HCEC 1CT (cell line): Measurements from ENCODE around the gene NCOA1.
"Not testable (repeated sequence)": the region's sequence is repeated elsewhere in the genome, so short reads cannot be mapped to it uniquely, and the experiment has no call there.

Experiments
- DNase-seq: peaks from one replicate; pipeline ENCODE4 v3.0.0-alpha.2; 2017

NCOA1 gene

DNA sequence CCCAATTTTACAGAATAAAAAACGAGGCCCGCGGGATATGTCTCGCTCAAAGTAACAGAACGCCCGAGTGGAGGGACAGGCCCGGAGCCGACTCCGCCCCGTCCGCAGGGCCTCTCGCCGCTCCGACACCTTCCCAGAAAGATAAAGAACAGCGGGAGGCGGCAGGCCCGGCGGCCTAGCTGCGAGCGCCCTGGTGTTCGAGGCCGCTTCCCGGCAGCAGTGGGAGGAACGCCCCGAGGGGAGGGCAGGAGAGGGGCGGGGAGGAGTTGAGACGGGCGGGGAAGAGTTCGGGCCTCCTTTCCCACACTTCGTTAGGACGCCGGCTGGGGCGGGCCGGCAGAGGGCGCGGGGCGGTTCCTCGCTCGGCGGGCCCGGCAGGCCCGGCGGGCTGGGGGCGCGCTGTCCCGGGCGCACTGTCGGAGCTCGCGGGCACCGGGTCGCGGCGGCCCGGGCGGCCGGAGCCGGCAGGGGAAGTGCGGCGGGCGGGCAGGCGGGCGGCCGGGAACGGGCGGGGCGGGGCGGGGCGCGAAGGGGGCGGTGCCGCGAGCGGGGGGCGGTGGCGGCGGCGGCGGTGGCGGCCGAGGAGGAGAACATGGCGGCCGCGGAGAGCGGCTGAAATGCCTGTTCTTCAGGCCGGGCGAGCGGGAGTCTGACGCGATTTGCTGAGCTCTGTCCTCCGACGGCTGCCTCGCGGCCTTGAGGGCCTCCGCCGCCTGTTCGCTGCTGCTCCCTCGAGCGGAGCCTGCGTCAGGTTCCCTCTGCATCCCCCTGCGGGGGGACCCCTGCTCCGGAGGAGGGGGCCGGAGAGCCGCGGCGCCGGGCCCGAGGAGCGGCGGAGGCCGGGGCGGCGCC, at the start of gene NCOA1:
Gene NCOA1 (plus strand): TSS at position 565 of the 852 bp plus-strand sequence. CDS start 167,424 bp downstream, outside the sequence.
- peak; percentile 91 for DNase-seq

DNA sequence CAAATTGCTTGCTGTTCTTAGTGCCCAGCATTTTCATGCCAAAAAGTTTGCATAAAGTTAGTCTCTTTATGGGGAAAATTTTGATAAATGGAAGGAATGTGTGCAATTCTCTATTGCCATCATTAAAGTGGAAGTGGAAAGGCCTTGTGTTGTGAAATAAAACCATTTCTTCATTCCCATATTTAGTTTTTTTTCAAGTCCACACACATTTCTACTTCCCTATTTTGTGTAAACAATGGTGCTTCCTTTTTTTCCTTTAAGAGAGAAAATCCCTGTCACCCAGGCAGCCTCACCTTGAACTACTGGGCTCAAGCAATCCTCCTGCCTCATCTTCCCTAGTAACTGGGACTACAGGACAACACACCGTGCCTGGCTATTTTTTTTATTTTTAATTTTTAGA, 42.3 kb upstream of the NCOA1 start:
- no peak for DNase-seq

DNA sequence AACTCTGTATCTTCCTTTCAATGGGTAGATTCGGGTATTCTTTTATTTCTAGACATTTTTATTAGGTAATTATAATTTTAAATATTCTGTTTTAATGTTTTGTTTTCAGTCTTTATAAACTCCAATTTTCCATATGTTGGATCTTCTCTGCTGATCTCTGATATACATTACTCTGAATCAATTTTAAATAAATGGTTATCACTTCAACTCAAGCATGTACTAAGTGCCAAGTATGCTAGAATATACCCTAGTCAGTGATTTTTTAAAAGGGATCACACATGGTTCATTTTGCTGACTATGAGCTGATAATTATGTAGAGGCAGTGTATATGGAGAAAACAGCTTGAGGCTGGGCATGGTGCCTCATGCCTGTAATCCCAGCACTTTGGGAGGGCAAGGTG, 41.7 kb upstream of the NCOA1 start:
- DNase-seq: no peak

DNA sequence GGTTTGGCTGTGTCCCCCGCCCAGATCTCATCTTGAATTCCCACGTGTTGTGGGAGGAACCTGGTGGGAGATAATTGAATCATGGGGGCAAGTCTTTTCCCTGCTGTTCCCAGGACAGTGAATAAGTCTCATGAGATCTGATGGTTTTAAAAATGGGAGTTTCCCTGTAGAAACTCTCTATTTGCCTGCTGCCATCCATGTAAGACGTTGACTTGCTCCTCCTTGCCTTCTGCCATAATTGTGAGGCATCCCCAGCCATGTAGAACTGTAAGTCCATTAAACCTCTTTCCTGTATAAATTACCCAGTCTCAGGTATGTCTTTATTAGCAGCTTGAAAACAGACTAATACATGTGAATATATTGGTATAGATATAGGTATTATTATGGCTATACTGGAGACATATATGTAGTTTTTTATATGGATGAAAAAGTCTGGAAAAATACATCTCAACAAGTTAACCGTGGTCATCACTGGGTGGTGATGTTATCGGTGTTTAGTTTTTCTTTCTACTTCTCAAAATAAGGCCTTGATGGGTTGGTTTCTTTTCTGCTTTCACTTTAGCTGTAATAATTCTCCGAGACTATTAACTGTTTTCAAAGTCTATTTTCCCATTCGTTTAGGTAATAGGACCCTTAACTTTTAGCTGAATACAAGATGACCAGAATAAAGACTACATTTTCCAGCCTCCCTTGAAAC, 39.1 kb upstream of the NCOA1 start:
- no peak for DNase-seq

DNA sequence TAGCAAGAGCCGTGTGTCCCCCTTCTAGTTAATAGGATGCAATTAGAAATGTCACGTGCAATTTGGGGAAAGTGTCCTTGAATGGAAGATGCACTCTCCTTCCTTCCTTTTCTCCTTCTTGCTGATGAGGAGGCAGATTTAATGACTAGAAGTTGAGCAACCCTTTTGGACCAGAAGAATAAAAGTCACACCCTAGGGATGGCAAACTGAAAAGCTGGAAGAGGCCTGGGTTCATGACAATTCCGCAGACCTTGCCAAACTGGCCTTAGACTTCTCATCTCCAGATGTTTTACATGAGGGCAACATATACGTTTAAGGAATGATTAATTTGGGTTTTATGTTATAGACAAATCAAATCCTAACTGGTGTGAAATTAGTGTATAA, 38.6 kb upstream of the NCOA1 start:
- DNase-seq: no peak

DNA sequence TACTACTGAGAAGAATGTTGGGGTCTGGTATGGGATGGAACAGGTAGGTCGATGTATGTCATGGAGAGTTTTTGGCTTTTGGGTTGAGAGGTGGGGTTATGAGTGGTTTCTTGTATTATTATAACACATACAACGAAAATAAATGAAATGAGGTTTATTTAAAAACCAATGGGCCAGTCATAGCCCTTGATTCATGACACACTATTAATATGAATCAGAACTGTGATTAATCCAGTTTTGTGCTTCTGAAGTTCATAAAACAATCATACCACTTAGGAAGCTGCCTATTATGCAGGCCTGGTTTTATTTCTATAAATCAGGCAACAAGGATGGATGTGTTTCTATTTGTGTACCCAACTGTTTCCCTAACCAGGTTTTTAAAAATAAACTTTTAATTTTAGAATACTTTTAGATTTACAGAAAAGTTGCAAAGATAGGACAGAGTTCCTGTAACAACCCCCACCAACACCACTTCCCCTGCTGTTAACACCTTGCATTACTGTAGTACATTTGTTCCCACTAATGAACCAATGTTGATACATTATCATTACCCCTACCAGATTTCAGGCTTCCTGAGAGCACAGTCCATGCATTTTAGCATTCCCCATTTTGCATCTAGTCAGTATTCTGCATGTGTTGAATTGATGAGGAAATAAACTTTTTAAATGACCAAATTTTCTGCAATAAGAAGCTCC, 37.5 kb upstream of the NCOA1 start:
- no peak for DNase-seq

DNA sequence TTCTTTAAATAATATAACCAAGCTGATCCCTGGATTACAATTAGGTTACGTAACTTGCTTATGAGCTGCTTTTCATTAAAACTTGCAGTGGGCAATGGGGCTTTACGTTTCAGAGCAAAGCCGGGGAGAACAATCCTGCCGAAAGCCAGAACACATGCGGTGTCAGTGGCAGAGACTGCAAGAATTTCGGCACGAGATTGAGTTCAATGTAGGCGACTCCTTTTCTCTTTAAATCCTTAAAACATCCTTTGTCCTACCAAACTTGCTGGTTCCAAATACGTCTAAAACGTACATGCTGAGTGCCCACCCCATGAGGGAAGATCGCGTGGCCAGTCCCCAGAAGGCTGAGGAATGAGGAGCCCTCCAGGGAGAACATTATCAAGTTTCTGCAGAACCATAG, 36.8 kb upstream of the NCOA1 start:
- DNase-seq: peak; percentile 9

DNA sequence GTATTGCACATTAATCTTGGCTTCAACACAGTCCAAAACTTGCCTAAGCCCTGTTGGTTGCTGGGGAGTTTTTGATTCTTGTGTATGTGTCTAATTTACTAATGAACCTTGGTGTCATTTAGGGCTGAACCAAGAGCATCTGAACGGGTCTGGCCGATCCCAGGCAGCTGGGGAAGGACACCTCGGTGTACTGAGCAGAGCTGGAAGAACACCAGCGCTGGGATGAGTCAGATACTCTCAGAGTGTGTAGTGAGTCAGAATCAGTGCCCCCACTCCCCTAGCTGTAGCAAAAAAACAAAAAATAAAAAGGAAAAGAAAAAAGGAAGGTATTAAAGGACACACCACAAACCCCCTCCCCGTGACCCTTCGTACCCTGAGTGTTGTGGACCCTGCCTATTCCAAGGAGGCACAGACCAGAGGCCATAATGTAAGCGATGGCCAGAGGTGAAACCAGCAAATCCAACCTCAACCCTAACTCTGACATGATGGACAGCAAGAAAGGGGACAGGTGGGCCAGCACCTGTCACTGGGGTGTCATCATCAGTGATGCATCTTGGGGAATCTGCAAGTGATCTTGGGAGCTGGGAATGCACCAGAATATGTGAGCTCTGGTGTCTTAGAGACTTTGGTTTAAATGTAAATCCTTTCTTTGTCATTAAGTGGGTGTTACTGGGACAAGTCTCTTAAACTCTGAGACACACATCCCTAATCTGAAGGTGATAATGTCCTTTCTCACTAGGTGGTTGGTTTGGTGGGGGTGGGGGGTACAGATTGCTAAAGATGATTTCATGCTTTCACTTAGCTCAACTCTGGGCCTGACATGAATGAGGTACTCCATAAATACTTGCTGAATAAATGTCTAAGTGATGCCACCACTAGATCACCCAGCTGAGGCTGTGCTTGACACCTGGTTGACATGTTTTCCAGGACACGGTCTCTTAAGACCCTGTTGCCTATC, 34.2 kb upstream of the NCOA1 start:
- peak; percentile 71 for DNase-seq

DNA sequence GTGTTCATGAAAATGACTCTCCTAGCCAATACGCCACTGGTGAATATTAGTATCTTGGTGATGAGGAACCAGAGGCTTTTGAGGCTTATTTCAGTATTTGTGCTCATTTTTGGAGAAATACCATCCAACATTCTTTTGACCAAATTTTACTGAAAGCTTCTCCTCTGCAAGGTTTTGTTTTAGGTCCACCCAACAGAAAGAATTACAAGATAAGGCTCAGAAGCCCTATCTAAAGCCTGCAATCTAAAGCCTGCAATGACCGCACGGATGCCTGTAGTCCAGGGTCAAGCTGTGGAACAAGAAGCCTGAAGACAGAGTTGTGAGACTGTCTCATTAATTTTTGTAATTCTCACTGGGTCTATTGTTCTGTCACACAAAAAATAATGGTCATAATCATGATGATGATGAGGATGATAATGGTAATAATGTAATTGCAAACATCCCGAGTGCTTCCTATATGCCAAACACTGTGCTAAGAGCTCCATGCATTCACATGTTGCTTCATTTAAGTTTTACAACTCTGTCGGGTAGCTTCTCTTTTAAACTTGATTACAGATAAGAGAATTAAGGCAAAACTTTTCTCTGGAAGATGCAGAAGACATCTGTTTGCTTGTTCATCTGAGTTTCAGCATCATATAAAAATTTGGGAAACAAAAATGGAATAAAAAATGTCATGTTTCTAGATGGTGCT, 33.2 kb upstream of the NCOA1 start:
- no peak for DNase-seq

DNA sequence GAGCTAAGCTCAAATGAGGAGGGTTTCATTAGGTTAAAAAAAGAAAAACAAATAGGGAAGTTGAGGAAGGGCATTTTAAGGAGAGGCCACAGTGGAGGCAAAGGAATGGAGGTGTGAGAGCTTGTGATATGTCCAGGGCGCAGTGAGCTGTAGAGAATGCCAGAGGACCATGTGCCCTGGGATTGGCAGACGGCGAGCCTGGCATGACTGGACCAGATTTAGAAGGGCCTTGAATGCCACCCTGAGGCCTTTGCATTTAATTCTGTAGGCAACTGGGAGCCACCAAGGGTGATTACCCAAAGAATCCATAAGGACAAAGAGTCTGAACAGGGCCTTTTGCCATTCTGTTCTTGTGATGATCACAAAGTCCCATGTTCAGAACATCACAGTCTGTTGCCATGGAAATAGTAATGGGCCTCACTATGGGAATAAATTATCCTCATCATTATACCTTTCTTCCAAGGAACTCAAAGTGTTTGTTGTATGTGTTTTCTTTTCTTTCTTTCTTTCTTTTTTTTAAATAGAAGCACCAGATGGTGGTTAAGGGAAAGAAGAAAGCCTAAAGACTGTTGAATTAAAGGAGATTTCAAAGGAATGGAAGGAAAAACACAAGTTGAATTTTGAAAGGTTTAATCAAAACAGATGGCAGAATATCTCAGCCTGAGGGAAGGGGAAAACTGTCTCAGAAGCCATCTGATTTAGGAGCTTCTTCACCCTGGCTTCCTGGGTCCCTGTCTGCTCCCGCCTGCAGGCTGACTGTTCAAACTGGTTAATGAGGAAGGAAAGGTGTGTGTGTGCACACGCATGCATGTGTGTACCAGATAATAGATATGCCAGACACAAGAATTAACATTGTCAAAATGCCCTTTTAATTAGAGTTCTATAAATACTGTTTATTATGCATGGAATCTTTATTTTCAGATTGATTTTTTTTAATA, 31.6 kb upstream of the NCOA1 start:
- no peak for DNase-seq

DNA sequence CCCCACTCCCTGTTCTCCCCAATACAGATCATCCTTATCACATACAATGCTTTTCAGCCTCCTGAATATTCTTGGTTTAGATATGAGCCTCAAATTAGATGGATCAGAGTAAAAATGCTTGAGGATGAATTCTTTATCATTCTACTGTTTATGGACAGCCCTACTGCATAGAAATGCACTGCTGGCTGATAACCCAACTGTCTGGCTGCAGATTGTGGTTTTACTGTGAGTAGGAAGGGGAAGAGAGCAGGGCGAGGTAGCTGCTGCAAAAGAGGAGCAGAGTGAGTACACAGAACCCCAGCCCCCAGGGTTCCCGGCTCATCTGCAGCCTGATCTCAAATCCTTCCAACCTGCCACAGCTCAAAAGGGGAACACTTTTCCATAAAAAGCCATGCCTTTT, 29.4 kb upstream of the NCOA1 start:
- no peak for DNase-seq

DNA sequence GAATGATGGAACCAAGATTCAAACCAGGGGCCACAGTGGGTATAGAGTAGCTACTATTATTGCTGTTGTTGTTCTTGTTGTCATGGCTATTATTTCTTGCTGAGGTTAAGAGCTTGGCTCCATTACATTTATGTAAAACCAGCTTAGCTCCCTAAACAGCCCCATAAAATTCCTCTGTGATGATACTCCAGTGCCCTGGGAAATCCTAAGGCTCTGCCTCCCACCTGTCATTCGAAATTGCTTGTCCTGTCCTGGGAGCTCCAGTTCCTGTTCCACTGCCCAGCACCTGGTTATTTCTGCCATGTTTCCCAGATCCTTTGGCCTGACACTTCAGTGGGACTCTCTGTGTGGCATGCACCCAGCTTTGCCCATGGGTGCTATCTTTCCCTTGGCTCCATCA, 27.8 kb upstream of the NCOA1 start:
- DNase-seq: no peak

DNA sequence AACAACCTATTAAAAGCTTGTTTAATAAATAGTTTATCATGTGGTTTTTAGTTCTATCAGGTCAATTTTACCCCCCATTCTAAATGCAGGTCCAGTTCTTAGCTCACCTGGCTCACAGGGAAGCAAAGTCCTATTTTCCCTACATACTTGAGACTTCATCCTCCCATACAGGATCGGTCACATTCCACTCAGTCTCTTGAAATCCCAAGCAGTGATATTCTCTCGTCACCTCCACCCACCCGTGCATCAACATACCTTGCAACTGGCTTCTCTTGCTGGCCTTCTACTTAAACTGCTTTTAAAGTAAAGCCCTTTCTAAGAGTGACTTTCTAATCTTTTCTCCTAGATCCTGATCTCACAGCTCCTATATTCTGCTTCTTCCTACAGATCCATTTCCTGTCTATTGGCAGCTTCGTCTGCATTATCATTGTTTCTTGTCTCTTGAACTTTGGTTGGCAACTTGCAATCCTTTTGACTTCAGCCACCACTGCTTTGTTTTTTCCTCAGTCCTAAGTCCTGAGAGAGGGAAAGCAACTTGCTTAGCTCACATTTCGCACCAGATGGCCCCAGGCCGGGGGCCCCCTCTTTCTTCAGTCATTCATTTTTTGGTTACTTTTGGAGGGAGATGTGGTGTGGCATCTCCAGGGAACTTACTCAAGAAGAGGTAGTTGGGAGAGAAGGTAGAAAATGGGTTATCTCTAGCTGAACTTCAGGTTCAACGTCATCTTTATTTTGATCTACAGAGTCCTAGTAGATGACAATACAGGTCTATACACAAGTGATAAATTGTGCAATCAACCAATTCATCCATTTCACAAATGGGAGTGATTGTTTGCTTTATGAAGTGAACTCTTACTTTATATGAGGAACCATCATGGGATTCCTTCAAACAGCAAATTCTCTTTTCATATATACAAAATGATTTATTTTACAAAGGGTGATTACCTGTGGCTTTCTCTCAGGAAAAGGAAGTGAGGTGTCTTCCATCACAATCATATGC, 23.9 kb upstream of the NCOA1 start:
- DNase-seq: no peak

DNA sequence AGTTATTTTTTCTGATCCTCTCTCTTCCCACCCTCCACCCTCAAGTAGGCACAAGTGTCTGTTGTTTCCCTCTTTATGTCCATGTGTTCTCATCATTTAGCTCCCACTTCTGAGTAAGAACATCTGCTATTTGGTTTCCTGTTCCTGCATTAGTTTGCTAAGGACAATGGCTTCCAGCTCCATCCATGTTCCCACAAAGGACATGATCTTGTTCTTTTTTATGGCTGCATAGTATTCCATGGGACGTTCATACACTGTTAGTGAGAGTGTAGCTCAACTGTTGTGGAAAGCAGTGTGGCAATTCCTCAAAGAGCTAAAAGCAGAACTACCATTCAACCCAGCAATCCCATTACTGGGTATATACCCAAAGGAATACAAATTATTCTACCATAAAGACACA, 22.6 kb upstream of the NCOA1 start:
- not testable (repeated sequence) for DNase-seq

DNA sequence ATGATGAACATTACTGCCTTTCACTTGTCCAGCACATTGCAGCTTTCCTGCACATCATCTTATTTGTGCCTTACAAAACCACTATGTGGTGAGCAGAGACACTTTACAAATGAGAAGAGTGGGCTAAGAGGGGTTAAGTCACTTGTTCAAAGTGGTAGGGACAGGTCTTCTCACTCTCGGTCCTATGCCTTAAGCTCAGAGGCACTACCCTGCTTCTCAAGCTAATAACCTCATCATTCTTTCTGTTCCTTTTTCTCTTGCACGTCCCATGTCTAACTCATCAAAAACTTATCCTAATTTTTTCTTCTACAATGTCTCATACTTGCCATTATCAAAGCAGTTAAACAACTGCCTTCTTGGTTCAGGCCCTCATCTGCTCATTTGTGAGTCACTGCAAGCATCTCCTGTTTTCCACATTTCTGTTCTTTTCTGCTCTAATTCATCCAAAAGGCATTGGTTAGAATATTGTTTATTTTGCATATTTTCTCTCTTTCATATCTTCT, 21.9 kb upstream of the NCOA1 start:
- DNase-seq: no peak

DNA sequence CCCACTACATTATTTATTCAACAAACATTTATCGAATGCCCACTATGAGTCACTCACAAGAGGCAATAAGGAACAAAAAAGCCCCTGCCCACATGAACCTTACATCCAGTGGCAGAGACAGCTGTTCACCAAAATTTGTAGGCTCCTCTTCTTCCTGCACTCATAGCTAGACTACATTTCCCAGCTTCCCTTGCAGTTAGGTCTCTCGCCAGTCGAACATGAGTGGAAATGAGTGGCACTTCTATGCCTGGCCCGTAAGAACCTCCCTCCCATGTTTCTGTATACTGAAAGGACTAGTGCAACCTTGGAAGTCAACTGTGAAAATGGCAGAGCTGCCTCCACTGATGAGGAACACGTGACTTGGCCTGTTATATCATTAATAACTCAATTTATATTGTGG, 19.4 kb upstream of the NCOA1 start:
- no peak for DNase-seq

DNA sequence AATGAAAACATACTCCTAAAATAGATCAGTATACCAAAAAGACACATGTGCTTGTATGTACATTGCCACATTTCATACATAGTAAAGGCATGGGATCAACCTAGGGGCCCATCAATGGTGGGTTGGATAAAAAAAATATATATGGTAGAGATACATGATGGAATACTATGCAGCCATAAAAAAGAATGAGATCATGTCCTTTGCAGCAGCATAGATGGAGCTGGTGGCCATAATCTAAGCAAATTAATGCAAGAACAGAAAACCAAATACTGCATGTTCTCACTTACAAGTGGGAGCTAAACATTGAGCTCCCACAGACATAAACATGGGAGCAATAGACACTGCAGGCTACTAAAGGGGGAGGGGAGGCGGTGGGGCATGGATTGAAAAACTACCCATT, 18.6 kb upstream of the NCOA1 start:
- DNase-seq: no peak

DNA sequence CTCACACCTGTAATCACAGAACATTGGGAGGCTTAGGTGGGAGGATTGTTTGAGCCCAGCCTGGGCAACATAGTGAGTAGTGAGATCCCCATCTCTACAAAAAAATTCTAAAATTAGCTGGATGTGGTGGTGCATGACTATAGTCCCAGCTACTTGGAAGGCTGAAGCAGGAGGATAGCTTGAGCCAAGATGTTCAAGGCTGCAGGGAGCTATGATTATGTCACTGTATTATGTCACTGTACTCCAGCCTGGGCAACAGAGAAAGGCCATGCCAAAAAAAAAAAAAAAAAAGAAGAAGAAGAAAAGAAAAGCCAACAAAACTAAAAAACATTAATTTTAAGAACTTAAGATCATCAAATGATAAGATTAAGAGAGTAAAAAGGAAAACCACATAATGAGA, 17.4 kb upstream of the NCOA1 start:
- no peak for DNase-seq

DNA sequence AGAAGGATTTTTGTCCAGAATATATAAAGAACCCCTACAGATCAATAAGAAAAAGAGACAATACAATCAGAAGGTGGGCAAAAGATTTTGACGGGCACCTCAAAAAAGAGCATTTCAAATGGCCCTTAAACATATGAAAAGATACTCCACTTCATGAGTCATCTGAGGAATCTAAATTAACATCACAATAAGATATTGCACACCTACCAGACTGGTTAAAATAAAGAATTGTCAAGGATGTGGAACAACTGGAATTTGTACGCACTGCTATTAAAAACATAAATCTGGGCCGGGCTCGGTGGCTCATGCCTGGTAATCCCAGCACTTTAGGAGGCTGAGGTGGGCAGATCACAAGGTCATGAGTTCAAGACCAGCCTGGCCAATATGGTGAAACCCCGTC, 17.0 kb upstream of the NCOA1 start:
- DNase-seq: no peak
